Measurements from ENCODE around the gene SP140.

Gene SP140

GRCh38 chr2:230312638-230313037 lies 87.1 kb downstream of the SP140 start:
- ChIA-PET CTCF (interaction anchor here (0.8 to 2.1 kb wide), 4 partner anchors 9 to 15 kb away, joined by 3 to 7 read pairs (median 4); no protein-coding TSS in a partner anchor), POLR2A (no interaction called here)
- no peak for TF ChIP-seq CTCF (IDR thresholded peaks at IDR 0.05; ENCODE audit: control extremely low read depth, extremely low read depth, low read depth, missing control alignments)
- DNase-seq (ENCODE audit: extremely low spot score), result no peak

- no peak for DNase-seq (ENCODE audit: extremely low spot score)
- ChIA-PET POLR2A (no interaction called here), CTCF (interaction anchor here (1.4 to 1.7 kb wide), 2 partner anchors 11 to 309 kb away, joined by 3 to 6 read pairs; no protein-coding TSS in a partner anchor)
- TF ChIP-seq CTCF (IDR thresholded peaks at IDR 0.05; ENCODE audit: control extremely low read depth, extremely low read depth, low read depth, missing control alignments), result no peak
Measured at GRCh38 chr2:230317366-230317765, 91.8 kb downstream of the SP140 start.

GRCh38 chr2:230318190-230319121 lies 92.9 kb downstream of the SP140 start:
- DNase-seq (ENCODE audit: extremely low spot score), result peak; percentile 57

GRCh38 chr2:230319211-230319862 lies 93.8 kb downstream of the SP140 start:
- POLR2A ChIA-PET, result no interaction called here
- no peak for TF ChIP-seq CTCF (IDR thresholded peaks at IDR 0.05; ENCODE audit: control extremely low read depth, extremely low read depth, low read depth, missing control alignments)
- peak; percentile 60 for DNase-seq (ENCODE audit: extremely low spot score)
- CTCF ChIA-PET, result interaction anchor here (0.7 to 1.0 kb wide), 2 partner anchors 23 to 270 kb away, joined by 3 read pairs; no protein-coding TSS in a partner anchor

More at GRCh38 chr2:230318190-230319121, 92.9 kb downstream of the SP140 start:
- CTCF ChIA-PET, result interaction anchor here (1.4 to 1.7 kb wide), 2 partner anchors 12 to 310 kb away, joined by 3 to 6 read pairs; no protein-coding TSS in a partner anchor
- POLR2A ChIA-PET, result no interaction called here
- no peak for TF ChIP-seq CTCF (IDR thresholded peaks at IDR 0.05; ENCODE audit: control extremely low read depth, extremely low read depth, low read depth, missing control alignments)

- CTCF ChIA-PET, result interaction anchor here (1.0 to 1.3 kb wide), 2 partner anchors 8 kb away, joined by 3 read pairs; no protein-coding TSS in a partner anchor
- no peak for DNase-seq (ENCODE audit: extremely low spot score)
- TF ChIP-seq CTCF (IDR thresholded peaks at IDR 0.05; ENCODE audit: control extremely low read depth, extremely low read depth, low read depth, missing control alignments), result no peak
- POLR2A ChIA-PET, result no interaction called here
Measured at GRCh38 chr2:230321031-230321430, 95.5 kb downstream of the SP140 start.
